NCI-H2171 (cell line): ENCODE data around the gene KLHL17.
"Not testable (repeated sequence)": the region's sequence is repeated elsewhere in the genome, so short reads cannot be mapped to it uniquely, and the experiment has no call there.

Experiments used
- DNase-seq: peaks from one replicate; lab custom pipeline; 2025; lab: John Stamatoyannopoulos, UW

Gene KLHL17

GRCh38 chr1:1001057-1001783 lies 40.8 kb downstream of the KLHL17 start:
- no peak for DNase-seq

GRCh38 chr1:1003618-1004419 lies 43.4 kb downstream of the KLHL17 start:
- DNase-seq = no peak

- no peak for DNase-seq
Observed at GRCh38 chr1:1004420-1004779, 44.0 kb downstream of the KLHL17 start.

GRCh38 chr1:1004780-1005697 lies 44.7 kb downstream of the KLHL17 start:
- no peak for DNase-seq

GRCh38 chr1:1005774-1006304 lies 45.5 kb downstream of the KLHL17 start:
- no peak for DNase-seq

- DNase-seq = no peak
Observed at GRCh38 chr1:1006305-1007159, 46.1 kb downstream of the KLHL17 start.

- not testable (repeated sequence) for DNase-seq
Observed at GRCh38 chr1:1010131-1010530, 49.7 kb downstream of the KLHL17 start.

GRCh38 chr1:1011396-1011949 lies 51.1 kb downstream of the KLHL17 start:
- no peak for DNase-seq

- DNase-seq = not testable (repeated sequence)
Observed at GRCh38 chr1:1012736-1013104, 52.3 kb downstream of the KLHL17 start.

GRCh38 chr1:1013105-1013921 lies 52.9 kb downstream of the KLHL17 start, which contains the start of gene ISG15:
Gene ISG15 (plus strand): TSS chr1:1013497. CDS start chr1:1013574, 77 bp downstream.
- peak; percentile 38 for DNase-seq

GRCh38 chr1:1013922-1014648 lies 53.7 kb downstream of the KLHL17 start:
- DNase-seq = no peak

- peak; percentile 41 for DNase-seq
Observed at GRCh38 chr1:1014799-1015681, 54.7 kb downstream of the KLHL17 start.
